H1 (cell line): Measurements from ENCODE around the gene MAPT.

ENCODE experiments used
- CEBPB ChIP-seq: IDR thresholded peaks from 2 replicates; pipeline ENCODE4 v1.6.1; 2012; ENCODE audit warnings: low read depth, low read length
- CTCF ChIP-seq, 3 experiments: IDR thresholded peaks; 1 replicate in 2 of 3; 2 replicates in 1 of 3; pipeline versions ENCODE4 v1.5.1 to v1.6.1; 2011; ENCODE audit warnings: low read length in 3 of 3, mild to moderate bottlenecking in 3 of 3, inconsistent platforms in 2 of 3, low read depth in 1 of 3, moderate library complexity in 1 of 3; ENCODE audit not compliant: insufficient read depth in 1 of 3; ENCODE audit errors: control extremely low read depth in 1 of 3
- E2F6 ChIP-seq: IDR thresholded peaks from 2 replicates; pipeline ENCODE4 v1.6.1; 2012; ENCODE audit warnings: inconsistent platforms
- POLR2A ChIP-seq, 2 experiments: IDR thresholded peaks; 1 replicate in 1 of 2; 2 replicates in 1 of 2; pipeline ENCODE4 v1.6.1; 2011; ENCODE audit warnings: low read depth in 2 of 2, low read length in 2 of 2, mild to moderate bottlenecking in 2 of 2; ENCODE audit errors: control extremely low read depth in 1 of 2
- TEAD4 ChIP-seq: IDR thresholded peaks from 2 replicates; pipeline ENCODE4 v1.6.1; 2012; ENCODE audit warnings: low read depth, low read length, inconsistent platforms, mixed read lengths

GRCh38 chr17:45958307-45958706 is 64.0 kb downstream of the MAPT start:
- no peak for TF ChIP-seq E2F6
- TF ChIP-seq CEBPB = no peak
- TF ChIP-seq POLR2A (IDR thresholded peaks at IDR 0.05; ENCODE audit: control extremely low read depth in 1 of 2, low read depth in 2 of 2, low read length in 2 of 2) = no peak
- TF ChIP-seq TEAD4 = no peak
- no peak for TF ChIP-seq CTCF (IDR thresholded peaks at IDR 0.05; ENCODE audit: control extremely low read depth in 1 of 3, insufficient read depth in 1 of 3, low read depth in 1 of 3, low read length in 3 of 3)
